ENCODE measurements around the gene ARHGAP44. TPM values are rescaled to one million over a fixed set of nuclear protein-coding genes. Genes with fewer than 3 reads are reported as not detected.

The ARHGAP44 gene
- total and polyA plus RNA-seq, 2 of the 4 experiments (the other 2 are of a cell fraction), result 0.54 to 1.0 TPM

- H2BK15ac ChIP-seq (ENCODE audit: low read depth, low read length), result no peak overlapping the region
- H2BK120ac ChIP-seq (ENCODE audit: low read depth, low read length), result no peak overlapping the region
- H3K23ac ChIP-seq (ENCODE audit: low read depth, low read length), result no peak overlapping the region
- no peak for DNase-seq
- no peak overlapping the region for H3K27ac ChIP-seq (ENCODE audit: insufficient read depth, low read length)
- dilution Hi-C loops (cut with HindIII; ENCODE audit: low sequenced_read_pairs, unreplicated experiment) (no loop called here), in situ Hi-C loops (cut with MboI; ENCODE audit: low sequenced_read_pairs) (no loop called here), intact Hi-C loops (cut with micrococcal nuclease) (no loop called here)
- WGBS, 2 experiments (ENCODE audit: extremely low coverage in 2 of 2, insufficient read length in 1 of 2), result 86% methylated on average over 5 of the region's 5 CpGs; no CpG with 5 or more reads in 1 of the 2 experiments
- H3K9me1 ChIP-seq (ENCODE audit: insufficient read depth, low read length), result no peaks in the 10 kb centered on the region
- ATAC-seq (ENCODE audit: low read depth), result no peak
- no peak overlapping the region for H4K5ac ChIP-seq (ENCODE audit: low read depth, low read length)
- POLR2A ChIA-PET (ENCODE audit: unreplicated experiment), result interaction anchor here (0.6 kb wide), 1 partner anchor 813 kb away, joined by 3 read pairs; no protein-coding TSS in a partner anchor
- H3K14ac ChIP-seq (replicated peaks; ENCODE audit: low read depth, low read length), result no peak overlapping the region
- CTCF ChIA-PET, result no interaction called here
- H3K18ac ChIP-seq (ENCODE audit: low read depth, low read length), result no peak overlapping the region
- H2AFZ ChIP-seq (replicated peaks; ENCODE audit: low read length, poor library complexity), result no peak overlapping the region
- no TSS peak for BruUV-seq (replicated peaks)
- 0 out of 4 replicates have a peak, but pooled peaks cover 0 to 2% of the 10 kb centered on the region in 2 experiments for H3K79me1 ChIP-seq (ENCODE audit: low read depth in 1 of 2, low read length in 2 of 2)
- no peaks in the 10 kb centered on the region for H3K9me3 ChIP-seq (ENCODE audit: control insufficient read depth, insufficient read depth, low read length)
- no peaks in the 10 kb centered on the region for H4K20me1 ChIP-seq (ENCODE audit: insufficient read depth, low read length)
- H4K8ac ChIP-seq (ENCODE audit: low read depth in 2 of 2, low read length in 2 of 2), result no peak overlapping the region
- H2AK9ac ChIP-seq (replicated peaks; ENCODE audit: low read depth, low read length, poor library complexity), result no peak overlapping the region
- no peak overlapping the region for H2BK5ac ChIP-seq (ENCODE audit: low read depth, low read length, poor library complexity, severe bottlenecking)
- peaks cover 78% of the 10 kb centered on the region for H3K36me3 ChIP-seq (ENCODE audit: control insufficient read depth, insufficient read depth, low read length)
- H3K4me3 ChIP-seq (ENCODE audit: insufficient read depth, low read depth, low read length), result no peak overlapping the region
- H3K4me2 ChIP-seq (ENCODE audit: low read depth, low read length), result no peak overlapping the region
- H3K4ac ChIP-seq (ENCODE audit: low read depth, low read length), result no peak overlapping the region
- H3K27me3 ChIP-seq (ENCODE audit: control insufficient read depth, insufficient read depth, low read length), result no peaks in the 10 kb centered on the region
- H3K4me1 ChIP-seq (ENCODE audit: control insufficient read depth, insufficient read depth, low read length), result no peaks in the 10 kb centered on the region
- TF ChIP-seq ELK1 (IDR thresholded peaks at IDR 0.05; ENCODE audit: borderline replicate concordance, low read depth, low read length), result no peak
- no peak for TF ChIP-seq RCOR1 (IDR thresholded peaks at IDR 0.05; ENCODE audit: insufficient replicate concordance, low read length)
- no peak for TF ChIP-seq CHD1 (IDR thresholded peaks at IDR 0.05; ENCODE audit: low read depth, low read length)
- no peak for TF ChIP-seq NFE2L2 (IDR thresholded peaks at IDR 0.05; ENCODE audit: low read depth, low read length)
- no peak for TF ChIP-seq MXI1 (IDR thresholded peaks at IDR 0.05; ENCODE audit: borderline replicate concordance, low read depth, low read length)
- no peak for TF ChIP-seq FOS (IDR thresholded peaks at IDR 0.05; ENCODE audit: low read depth, low read length)
- TF ChIP-seq MAFK (IDR thresholded peaks at IDR 0.05; ENCODE audit: low read depth, low read length), result no peak
- no peak for TF ChIP-seq CEBPB (IDR thresholded peaks at IDR 0.05; ENCODE audit: low read depth, low read length)
- TF ChIP-seq RFX5 (IDR thresholded peaks at IDR 0.05; ENCODE audit: low read depth, low read length), result no peak
- TF ChIP-seq CTCF (conservative IDR thresholded peaks at IDR 0.05; ENCODE audit: low read depth, low read length), result no peak
- no peak for TF ChIP-seq SMC3 (IDR thresholded peaks at IDR 0.05; ENCODE audit: low read depth, low read length)
- H2BK20ac ChIP-seq (ENCODE audit: low read depth, low read length), result no peak overlapping the region
- H3K9ac ChIP-seq (ENCODE audit: low read depth, low read length), result no peak overlapping the region
- no peak overlapping the region for H4K91ac ChIP-seq (ENCODE audit: insufficient read depth, low read depth, low read length)
- H3K56ac ChIP-seq (ENCODE audit: extremely low read depth, insufficient read depth, low read length), result no peak overlapping the region
- H2AK5ac ChIP-seq (ENCODE audit: low read depth, low read length), result no peak overlapping the region
These were observed 207.6 kb downstream of the ARHGAP44 start for GRCh38 chr17:12996941-12997340.

Data from IMR-90 (cell line).